GM12873 (cell line): ENCODE measurements around the gene PDIA5.

Source experiments
- TF ChIP-seq, protein P1 (sequence below): IDR thresholded peaks from 2 replicates; pipeline ENCODE4 v1.5.1; 2012; ENCODE audit warnings: low read depth, mild to moderate bottlenecking, moderate library complexity, low read length, control low read depth; ENCODE audit not compliant: insufficient read depth; ENCODE audit errors: missing control alignments

The PDIA5 gene

DNA sequence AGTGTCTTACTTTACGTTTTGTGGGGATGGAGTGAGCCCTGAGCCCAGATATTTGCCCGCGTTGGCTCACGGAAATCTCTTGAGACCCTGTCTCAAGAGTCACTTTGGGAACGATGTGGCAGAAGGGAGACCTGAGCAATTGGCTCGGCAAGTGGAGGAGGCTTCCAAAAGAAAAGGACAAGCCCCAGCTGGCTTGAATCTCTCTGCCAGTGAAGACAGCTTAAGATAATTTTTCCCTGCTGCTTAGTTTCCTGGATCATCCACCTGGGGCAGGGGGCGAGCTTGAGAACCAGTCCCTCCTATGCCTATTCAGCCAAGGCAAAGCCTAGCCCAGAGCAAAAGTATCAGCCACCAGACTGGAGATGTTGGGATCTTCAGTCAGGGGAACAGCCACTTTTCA is 135.6 kb downstream of the PDIA5 start:
- TF ChIP-seq, protein P1, sequence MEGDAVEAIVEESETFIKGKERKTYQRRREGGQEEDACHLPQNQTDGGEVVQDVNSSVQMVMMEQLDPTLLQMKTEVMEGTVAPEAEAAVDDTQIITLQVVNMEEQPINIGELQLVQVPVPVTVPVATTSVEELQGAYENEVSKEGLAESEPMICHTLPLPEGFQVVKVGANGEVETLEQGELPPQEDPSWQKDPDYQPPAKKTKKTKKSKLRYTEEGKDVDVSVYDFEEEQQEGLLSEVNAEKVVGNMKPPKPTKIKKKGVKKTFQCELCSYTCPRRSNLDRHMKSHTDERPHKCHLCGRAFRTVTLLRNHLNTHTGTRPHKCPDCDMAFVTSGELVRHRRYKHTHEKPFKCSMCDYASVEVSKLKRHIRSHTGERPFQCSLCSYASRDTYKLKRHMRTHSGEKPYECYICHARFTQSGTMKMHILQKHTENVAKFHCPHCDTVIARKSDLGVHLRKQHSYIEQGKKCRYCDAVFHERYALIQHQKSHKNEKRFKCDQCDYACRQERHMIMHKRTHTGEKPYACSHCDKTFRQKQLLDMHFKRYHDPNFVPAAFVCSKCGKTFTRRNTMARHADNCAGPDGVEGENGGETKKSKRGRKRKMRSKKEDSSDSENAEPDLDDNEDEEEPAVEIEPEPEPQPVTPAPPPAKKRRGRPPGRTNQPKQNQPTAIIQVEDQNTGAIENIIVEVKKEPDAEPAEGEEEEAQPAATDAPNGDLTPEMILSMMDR = peak; percentile 9
